Jurkat, Clone E6-1 (cell line): ENCODE results near the gene BAZ2A.

ENCODE experiments used
- DNase-seq: peaks from one replicate; pipeline ENCODE4 v3.0.0-alpha.2; 2011; ENCODE audit warnings: low read depth, low spot score
- H3K4me3 ChIP-seq: 2 replicates; pipeline ENCODE4 v1.5.1; 2011; ENCODE audit warnings: mild to moderate bottlenecking, low read length, control low read depth, moderate library complexity

The BAZ2A gene

DNA sequence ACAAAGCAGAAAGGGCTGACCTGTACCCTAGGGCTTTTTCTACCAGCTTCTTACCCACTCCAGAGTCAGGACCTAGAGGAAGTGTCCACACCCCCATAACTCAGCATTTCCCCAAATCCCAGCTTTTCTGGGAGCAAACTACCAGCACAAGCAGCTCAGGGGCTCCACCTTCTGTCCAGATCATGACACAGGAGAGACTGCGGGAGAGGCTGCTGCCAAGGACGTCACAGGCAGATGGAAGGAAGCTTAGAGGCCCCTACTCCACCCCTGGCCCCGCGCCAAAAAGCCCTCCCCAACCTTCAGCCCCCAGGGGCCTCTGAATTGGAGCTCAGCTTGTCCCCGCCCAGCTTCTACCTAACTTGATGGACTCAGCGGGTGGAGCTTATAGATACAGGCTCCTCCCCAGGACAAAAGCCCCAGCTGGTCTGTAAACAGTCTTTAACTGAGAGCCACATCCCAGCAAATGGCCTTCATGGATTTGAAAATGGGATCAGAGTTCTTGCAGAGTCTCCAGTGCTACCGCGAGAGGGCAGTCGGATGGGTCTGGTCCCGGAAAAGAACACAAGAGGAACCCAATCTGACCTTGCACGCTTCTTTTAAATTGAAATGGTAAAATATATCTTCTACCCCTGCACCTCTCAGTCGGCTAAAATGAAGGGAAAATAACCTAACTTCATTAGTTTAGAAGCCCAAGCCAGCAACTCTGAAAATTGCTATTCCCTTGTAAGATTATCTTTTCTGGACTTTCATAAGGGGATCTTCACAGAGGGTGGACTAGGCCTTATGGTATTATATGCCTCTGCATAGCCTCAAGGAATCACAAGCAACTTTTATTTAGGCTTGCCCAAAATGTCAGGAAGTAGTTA lies 6.8 kb upstream of the BAZ2A start:
- H3K4me3 ChIP-seq: peak overlapping the region; percentile 81
- DNase-seq: peak; percentile 96

DNA sequence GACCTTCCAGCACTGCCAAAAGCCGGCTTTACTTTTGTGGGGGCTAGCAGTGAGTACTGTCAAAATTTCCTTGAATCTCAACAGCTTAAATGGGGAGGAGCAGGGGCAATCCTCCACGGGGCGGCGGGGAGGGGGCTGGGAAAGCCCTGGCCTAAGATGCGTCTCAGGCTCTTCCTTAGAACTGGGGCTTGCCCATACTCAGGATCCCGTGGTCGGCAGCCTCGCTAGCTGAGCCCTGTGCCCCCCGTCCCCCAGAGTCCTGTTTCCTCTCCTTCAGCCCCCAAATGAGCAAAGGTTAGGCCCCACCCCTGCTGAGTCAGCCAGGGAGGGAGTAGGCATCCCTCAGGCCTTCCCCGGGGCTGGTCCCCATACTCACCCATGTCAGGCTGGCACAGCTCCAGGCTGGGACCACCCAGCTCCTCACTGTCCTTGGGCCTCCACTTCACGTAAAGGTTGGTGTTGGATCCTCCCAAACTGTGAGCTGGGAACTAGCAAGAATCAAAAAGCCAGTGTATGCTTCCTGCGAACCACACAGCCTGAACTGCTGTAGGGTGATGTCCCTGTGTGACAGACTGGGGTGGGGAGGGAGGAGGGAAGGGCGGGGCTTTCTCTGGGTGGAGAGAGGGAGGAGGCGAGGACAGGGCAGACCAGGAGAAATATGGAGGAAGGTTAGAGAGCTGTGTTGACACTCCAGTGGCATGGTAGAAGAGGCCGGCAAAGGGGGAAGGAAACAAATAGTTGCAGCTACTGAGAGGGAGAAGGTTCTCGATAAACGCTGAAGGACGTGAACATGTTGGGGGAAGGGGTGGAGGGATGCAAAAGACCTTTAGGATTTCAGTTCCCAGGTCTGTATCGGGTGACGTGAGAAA lies 5.9 kb upstream of the BAZ2A start:
- DNase-seq: peak; percentile 79
- peak overlapping the region; percentile 81 for H3K4me3 ChIP-seq

DNA sequence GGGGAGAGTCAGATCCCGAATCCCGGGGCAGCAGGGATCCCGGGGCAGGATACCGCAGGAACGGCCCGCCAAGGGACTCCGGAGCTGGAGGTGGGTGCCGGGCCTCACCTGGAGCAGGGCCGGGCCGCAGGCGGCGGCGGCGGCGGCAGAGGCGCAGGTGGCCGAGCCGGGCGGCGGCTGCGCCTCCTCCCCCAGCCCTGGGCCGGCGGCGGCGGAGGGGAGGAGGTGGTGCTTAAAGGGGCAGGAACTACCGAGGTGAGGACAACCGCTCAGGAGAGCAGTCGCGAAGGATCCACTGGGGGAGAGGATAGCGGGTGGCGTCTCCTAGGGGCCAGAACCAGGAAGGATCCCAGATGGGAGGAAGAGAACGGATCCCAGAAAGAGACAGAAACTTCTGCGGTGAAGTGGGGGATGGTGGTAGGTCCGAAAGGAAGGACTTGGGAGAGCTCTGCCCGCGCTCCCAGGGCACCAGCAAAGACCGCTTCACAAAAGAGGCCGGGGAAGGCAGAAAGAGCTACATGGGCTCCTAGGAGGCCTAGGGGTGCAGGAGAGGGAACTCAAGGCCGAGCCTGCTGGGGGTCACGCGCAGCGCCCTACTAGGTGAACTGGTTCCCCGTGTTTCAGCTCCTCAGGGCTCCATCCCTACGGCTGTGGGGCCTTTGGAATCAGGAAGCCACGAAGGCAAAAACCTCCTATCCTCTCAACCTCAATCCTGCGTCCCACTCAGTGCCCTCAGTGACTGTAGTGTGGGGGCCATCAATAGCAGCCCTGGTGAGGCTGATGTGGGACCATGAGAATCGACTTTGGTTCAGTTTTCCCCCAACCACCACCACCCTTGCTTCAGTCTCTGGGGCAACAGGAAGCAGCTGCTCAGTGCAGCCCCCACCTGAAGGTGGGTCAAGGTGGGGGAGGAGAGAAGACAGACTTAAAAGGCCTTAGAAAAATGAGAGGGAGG lies 5.0 kb upstream of the BAZ2A start:
- peak; percentile 60 for DNase-seq
- peak overlapping the region; percentile 81 for H3K4me3 ChIP-seq

DNA sequence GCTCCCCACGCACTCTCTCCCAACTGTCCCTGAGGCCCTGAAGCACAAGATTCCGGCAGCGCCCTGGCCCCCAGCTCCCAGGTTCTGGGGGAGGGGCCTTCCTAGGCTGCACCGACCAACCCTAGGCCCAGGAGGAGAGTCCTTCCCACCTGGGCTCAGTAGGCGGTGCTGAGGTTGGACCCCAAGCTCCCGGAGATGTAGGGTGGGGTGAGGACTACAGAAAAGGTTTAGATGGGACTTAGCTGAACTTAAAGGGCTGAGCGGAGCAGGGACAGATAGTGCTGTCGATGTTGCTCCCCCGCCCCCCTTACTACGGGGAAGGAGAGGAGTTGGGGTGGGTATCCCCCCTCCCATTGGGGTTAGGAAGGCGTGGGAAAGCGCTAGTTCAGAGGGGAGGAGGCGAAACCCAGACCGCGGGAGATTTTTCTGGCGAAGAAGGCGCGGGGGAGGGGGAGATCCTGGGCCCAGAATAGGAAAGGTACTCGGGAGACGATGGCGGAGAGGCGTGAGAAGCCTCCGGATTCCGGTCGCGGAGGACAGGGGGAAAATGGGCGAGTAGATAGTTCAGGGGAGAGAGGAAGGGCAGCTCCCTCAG lies 4.2 kb upstream of the BAZ2A start:
- peak overlapping the region; percentile 81 for H3K4me3 ChIP-seq
- DNase-seq: no peak

DNA sequence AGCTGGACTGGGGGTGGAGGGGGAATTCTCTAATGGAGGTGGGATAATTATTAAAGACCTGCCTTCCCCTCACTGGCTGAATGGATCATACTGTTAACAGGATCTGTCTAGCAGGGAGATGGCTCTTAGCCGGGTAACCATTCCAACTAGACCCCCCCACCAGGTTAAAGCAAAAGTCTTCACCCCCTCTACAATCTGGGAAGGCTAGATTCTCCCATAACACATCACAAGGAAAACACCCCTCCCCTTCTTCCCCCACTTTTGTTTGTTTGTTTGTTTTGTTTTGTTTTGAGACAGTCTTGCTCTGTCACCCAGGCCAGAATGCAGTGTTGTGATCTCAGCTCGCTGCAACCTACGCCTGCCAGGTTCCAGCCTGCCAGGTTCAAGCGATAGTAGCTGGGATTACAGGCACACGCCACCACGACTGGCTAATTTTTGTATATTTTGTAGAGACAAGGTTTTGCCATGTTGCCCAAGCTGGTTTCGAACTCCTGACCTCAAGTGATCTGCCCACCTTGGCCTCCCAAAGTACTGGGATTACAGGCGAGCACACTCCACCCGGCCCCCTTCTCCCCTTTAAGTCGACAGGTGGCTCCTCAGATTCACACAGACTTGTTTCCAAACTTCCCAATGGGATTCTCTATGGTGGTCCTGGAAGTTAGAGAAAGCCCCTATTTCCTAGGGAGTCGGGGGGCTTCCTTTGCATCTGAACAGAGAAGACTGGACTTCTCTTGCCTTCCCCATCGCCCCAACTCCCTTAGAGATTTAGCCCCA lies 3.5 kb upstream of the BAZ2A start:
- H3K4me3 ChIP-seq: peak overlapping the region; percentile 81
- no peak for DNase-seq

DNA sequence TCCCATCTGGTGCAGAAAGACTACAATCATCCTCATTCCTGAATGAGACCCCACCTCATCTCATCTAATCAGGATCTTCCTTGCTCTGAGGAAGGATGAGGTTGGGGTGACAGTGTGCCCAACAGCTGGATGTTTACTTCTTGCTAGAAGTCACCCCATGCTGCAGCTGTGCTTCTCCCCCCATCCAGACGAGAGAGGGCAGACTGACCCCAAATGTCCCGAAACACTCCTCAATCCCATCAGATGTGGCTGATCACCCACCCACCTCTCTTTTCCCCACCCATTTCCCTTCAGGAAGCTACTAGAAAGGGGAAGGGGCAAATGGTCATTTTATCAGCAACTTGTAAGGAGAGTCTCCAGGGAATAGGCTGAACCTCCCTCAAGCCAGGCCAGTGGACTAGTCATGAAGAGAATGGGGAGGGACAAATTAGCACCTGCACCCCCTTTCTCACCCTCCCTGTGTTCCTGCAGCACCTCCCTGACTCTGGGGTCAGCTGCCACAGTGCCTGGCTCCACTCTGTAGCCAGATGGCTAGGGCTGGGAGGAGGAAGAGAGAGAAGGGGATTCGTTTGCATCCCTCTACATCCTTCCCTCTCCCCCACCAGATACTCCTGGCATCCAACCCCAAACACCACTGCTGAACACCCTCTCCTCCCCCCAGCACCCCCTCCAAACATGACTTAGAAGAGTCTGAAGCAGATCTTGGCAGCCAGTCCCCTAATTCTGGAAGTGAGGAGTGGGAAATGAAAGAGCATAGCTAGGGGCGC lies 2.8 kb upstream of the BAZ2A start:
- DNase-seq: no peak
- H3K4me3 ChIP-seq: no peak overlapping the region

DNA sequence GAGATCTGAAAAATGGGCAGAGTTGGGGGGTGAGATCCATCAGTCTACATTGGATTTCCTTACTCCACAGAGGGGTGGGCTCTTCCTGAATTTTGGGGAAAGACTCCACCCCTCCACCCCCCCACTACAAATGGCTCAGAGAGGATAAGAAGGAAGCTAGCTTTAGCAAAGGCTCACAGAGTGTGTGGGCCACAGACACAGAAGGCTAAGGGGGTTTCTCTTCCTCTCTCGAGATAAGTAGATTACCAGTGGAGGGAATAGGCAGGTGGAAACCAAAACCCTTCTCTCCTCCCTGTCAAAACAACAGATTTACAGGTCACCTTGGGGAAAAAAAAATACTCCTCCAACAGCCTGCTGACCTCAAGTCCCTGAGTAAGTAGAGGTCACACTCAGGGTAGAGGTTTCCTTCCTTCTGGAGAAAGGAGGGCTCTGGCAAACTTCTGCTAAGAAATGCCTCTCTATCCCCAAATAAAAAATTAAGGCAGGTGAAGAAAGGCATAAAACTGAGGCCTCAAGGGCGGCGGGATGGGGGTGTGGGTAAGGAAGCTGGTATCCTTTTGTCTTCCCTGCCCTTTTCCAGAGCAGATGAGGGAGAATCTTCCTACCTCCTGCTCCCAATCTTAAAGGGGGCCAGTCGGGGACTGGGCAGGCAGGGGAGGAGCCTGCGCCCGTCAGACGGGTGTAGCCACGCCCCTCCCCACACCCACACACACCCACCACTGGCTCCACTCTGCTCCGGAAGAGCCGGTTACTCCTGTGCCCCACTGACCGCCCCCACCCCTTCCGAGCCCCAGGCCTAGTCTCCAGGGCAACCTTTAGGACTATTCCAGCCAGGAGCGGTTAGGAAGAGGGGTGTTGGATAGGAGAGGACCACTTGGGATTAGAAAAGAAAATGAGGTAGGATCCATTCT lies 1.9 kb upstream of the BAZ2A start:
- no peak overlapping the region for H3K4me3 ChIP-seq
- no peak for DNase-seq

DNA sequence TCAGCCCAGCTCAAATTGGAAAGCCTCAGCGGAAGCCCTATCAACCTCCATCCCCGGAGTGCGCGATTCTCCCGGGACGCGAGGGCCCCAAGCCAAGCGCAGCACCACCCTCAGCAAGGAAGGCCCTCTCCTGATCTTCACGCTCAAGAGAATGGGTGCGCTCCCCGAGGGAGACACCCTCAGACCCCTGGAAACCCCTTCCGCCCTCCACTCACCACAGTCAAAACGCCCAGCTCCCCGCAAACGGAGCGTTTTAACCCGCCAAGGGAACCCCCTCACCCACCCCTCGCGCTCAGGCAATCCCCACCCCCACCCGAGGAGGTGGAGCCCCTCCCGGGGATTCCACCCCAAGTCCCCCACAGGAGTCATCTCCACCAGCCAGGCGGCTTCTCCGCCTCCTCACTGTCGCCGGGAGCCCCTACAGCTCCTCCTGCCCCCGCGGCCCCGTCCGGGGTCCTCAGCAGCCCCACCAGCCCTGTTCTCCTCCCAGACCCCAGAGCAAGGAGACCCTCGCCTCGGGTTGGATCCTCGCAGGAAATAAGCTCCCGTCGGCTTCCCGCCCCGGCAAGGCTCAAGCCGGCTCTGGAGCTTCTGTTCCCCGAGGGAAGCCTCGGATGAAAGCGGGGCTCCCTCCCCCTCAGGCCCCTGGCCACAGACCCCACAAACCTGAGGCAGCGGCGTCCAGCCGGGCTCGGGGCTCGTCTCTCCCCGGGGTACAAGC lies 507 bp downstream of the BAZ2A start:
- H3K4me3 ChIP-seq: peak overlapping the region; percentile 97
- no peak for DNase-seq

DNA sequence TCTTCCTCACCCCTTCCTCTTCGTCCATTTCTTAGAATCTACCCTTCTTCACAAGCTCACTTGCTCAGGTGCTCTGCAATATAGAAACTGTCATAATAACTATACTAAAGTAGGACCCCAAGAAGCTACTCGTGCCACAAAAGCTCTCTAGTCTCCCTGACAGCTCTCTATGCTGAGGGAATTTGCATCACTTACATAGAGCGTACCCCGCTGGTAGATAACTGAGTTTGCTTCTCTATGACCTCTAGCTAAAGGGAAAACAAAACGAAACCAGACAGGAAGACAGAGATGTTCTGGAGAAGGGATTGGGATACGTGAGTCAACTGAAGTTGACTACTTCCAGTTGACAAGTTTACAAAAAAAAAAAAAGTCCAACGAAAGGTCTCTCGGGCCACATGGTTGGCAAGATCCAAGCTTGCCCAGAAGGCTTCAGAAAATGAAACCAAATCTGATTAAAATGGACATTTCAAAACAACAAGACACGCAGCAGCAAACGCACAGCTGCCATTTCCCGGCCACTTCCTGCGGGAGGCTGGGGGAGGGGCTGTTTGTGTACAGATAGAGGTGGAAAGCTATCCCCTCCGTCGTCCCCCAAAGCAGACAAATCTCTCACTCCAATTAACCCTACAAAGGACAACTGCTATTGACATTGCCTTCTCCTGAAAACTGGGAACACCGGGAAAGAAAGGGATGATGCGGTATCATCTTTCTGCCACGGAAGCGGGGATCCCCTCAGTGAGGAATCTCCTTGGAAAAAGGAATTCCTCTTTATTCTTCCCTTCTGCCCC lies 1.3 kb downstream of the BAZ2A start:
- peak; percentile 46 for DNase-seq
- H3K4me3 ChIP-seq: peak overlapping the region; percentile 97

DNA sequence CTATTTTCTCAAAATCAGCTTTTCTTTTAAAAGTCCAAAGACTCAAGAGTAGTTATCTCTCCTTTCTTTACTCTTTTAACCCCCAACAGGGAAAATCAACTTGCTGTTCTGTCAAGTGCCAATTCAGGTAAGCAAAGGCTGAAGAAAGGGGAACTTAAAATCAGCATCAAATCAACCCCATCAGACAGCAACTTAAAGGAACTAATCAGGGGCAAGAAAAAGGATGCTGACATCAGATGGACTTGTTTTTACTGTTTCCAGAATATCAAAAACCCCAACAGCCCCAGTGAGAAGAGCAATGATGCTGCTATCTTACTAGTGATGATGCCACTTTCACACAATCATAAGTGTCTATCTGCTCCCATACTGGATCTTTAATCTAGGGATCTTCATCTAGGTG lies 3.4 kb downstream of the BAZ2A start:
- DNase-seq: no peak
- H3K4me3 ChIP-seq: no peak overlapping the region

DNA sequence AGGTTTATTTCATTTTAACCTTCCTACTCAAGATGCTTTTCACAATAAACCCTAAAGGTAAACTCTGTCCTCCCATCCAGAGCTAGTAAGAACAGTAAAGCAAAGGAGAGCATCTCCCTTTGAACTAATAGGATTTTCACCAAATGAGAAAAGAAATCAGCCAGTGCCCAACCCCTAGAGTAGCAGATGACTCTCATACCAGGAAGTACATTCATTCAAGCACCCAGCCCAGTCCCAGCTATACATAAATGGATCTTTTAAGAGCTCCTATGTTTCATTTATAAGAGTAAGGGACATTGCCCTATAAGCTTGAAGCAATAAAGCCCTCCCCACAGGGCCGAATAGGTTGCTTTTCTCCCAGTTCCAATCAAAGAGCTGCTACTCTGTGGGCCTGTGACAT lies 7.6 kb downstream of the BAZ2A start:
- no peak overlapping the region for H3K4me3 ChIP-seq
- no peak for DNase-seq

DNA sequence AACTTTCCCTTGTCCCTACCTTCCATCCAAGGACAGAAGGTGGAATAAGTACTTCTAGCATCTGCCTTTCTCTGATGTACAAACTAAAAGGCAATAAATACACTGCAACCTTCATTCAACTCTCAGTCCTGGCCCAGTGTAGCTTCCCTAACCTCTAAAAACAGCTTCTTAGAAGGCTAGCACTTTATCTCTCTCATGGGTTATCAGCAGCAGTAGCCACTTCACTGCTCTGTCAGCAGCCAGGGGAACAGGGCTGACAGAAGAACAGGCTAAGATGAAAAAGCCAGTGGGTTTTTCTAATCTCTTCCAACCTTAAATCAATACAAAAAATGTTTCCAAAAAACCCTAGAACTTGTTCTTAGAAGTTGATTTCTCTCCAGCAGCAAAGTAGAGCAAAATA lies 13.2 kb downstream of the BAZ2A start:
- no peak for DNase-seq
- no peak overlapping the region for H3K4me3 ChIP-seq

DNA sequence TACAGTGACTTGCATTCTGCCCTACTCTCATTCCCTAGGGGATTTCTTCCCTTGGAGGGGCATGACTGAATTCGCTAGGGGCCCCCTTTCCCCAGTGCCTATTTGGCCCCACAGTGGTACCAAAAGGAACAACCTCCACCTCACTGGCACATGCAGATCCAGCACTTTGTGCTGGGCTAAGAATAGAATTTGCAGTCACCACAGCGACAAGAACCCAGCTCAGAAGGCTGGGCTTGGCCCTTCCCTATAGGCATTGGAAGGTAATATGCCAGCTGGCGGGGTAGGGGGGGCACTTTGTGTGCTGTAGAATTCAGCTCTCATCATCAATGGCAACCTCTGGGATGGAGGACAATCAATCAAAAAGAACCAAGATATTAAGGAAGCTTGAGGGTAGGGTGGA lies 13.9 kb downstream of the BAZ2A start:
- H3K4me3 ChIP-seq: no peak overlapping the region
- no peak for DNase-seq

DNA sequence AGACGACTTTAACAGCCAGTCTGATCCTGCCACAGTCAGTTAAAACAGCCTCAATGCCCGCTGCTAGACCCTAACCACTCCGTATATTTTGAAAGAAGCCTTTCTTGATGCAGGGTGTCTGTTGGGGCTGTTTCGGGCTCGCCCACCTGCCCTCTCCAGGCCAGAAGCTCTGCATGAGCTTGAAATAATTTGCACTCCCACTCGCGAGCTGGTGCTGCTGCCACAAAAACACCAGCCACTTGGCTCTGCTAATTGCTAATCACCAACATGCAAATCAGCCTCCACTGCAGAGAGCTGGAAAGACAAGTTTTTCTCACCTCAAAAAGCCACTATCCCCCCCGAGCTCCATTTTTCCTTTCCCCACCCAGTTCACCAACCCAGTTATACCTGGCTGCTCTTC lies 15.5 kb downstream of the BAZ2A start:
- no peak for DNase-seq
- no peak overlapping the region for H3K4me3 ChIP-seq

DNA sequence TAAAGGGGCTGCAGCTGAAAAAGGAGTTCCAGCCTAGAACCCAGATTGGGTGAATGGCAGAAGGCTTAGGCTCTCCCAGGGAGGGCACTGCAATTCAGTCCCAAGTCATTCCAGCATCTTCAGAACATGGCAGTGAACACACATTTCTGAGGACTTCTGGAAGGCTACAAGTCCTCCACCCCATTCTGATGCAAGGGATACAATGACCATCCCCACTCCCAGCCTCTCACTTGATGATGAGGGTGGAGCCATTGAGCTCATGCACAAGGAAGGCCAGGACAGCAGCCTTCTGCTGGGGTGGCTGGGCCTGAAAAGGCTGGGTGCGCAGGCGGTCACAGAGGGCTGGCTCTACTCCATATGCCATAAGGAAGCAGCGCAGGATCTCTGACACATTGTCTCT lies 25.8 kb downstream of the BAZ2A start:
- no peak for DNase-seq
- no peak overlapping the region for H3K4me3 ChIP-seq
